Stimulated activated CD4-positive, alpha-beta T cell treated with anti-CD3 and anti-CD28 coated beads, TNF-alpha, amount 100 ng/mL, for 4 hours (primary cell): ENCODE measurements around the gene ZNF10.

Experiments
- DNase-seq, 3 experiments: peaks; one replicate each; pipeline ENCODE4 v3.0.0-alpha.2; 2020; ENCODE audit warnings: low read depth in 3 of 3

ZNF10 gene

GRCh38 chr12:133201888-133202287 lies 71.5 kb downstream of the ZNF10 start:
- no peak for DNase-seq

GRCh38 chr12:133202493-133203343 lies 72.3 kb downstream of the ZNF10 start:
- no peak for DNase-seq

GRCh38 chr12:133203344-133204263 lies 73.2 kb downstream of the ZNF10 start:
- no peak for DNase-seq

- DNase-seq: no peak
Observed at GRCh38 chr12:133204264-133204603, 73.8 kb downstream of the ZNF10 start.

GRCh38 chr12:133206390-133206789 lies 76.0 kb downstream of the ZNF10 start:
- DNase-seq: no peak
